Stimulated activated CD4-positive, alpha-beta T cell treated with anti-CD3 and anti-CD28 coated beads, Interleukin-4, amount 100 ng/mL, for 48 hours (primary cell): ENCODE results near the gene PRRX1.
A peak's percentile ranks its signal among the peaks of the same experiment; 100 is the strongest.

Experiments used
- DNase-seq, 2 donors: peaks; one replicate each; pipeline ENCODE4 v3.0.0-alpha.2; 2020; ENCODE audit warnings: low read depth in 2 of 2

The PRRX1 gene

GRCh38 chr1:170664828-170665612 lies 1.1 kb downstream of the PRRX1 start:
- no peak for DNase-seq

DNA sequence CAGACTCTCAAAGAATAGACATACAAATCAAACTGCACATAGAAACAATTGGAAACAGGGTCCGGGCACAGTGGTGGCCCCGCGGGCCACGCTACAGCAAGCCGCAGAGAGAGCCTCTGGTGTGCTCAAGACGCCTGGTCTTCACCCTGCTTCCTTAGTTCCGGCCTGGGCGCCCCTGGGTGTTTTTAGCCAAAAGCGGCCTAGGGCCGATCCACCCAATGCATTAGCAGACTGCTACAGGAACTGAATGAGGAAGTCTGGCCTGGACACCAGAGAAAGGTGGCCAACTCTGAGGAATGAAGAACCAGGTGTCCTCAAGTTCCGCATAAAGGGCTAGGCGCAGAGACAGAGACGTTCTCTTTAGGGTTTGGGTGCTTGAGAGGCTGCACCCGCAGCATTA lies 1.7 kb downstream of the PRRX1 start:
- no peak for DNase-seq

DNA sequence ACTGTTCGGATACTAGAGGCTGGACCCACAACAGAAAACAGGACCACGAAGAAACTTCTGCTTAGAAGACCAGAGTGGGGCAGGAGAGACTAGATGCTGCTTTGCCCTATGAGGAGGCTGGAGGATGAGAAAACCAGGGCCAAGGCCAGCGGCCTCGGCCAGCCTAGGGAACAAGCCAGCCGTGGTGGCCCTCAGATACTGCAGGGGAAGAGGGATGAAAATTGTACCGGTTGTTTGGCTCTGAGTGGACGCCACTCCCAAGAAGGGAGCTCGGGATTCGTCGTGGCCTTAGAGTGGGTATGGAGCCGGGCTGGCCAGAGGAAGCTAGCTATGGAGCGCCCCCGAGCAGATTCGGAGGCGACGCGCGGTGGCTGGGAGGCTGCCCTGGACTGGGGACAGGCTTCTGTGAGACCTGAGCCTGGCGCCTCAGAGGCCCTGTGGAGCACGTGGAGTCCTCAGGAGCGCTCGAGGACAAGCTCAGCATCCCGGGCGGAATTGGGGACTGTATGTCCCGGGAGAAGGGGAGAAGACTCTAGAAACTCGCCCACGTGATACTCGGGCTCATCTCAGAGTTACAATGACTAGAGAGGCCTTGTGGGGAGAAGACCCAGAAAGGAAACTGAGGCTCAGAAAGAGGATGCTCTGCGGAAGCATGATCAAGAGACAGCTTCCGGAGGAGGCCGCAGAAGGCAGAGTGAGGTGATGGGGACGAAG lies 2.8 kb downstream of the PRRX1 start:
- DNase-seq = no peak

- DNase-seq = no peak
Observed at GRCh38 chr1:170668209-170669106, 4.5 kb downstream of the PRRX1 start.

DNA sequence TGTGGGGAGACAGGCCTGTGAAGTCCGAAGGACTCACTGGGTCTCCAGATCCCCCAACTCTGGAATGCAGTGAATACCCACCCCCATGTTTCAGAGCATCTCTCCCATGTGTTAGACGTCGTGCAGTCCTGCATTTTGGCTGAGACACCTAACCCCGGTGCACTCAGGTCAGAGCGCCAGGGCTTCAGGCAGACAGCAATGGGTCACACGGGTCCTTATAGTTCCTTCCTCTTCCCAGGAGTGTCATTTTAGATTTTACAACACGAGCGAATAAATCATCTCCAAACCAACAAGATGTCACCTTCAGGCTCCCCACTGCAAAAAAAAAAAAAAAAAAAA lies 5.1 kb downstream of the PRRX1 start:
- DNase-seq = no peak

DNA sequence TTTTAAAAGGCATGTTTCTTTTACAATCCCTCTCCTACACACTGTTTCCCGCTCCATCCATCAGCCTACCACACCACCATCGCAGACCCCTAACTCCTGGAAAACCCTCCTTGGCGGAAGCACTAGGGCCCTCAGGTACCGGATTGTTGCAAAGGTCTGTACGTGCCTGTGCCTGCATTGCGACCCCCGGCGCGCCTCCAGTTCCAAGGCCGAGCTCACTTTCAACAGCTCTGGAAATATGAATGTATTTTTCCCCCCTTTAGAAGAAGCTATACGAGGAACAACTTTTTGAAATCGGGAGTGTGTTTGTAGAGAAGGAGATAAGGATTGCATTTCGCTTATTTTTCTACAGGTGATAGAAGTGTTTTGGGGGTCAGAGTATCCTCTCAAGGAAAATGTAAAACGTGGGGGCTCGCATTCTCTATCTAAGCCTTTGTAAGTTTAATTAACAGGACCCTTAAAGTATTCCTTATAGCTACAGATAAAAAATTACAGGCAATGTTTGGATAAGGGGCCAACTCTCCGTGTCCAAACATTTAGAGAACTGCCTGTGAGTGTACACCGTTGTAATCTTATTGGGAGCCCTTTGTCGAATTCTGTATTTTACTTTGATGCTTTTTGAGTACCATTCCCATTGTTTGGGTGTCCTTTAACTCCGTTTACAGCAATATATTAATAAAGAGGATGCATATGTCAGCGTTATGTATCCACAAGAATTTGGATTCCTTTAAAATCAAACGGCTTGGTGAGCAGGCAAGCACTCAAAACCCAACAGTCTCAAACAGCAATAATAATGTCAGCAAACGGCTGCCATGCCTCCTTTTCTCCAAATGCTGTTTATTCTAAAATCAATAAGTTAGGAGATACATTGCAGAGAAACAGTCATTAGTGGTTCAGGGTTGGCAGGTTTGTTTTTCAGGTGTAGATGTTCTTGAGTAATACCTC lies 5.9 kb downstream of the PRRX1 start:
- no peak for DNase-seq

DNA sequence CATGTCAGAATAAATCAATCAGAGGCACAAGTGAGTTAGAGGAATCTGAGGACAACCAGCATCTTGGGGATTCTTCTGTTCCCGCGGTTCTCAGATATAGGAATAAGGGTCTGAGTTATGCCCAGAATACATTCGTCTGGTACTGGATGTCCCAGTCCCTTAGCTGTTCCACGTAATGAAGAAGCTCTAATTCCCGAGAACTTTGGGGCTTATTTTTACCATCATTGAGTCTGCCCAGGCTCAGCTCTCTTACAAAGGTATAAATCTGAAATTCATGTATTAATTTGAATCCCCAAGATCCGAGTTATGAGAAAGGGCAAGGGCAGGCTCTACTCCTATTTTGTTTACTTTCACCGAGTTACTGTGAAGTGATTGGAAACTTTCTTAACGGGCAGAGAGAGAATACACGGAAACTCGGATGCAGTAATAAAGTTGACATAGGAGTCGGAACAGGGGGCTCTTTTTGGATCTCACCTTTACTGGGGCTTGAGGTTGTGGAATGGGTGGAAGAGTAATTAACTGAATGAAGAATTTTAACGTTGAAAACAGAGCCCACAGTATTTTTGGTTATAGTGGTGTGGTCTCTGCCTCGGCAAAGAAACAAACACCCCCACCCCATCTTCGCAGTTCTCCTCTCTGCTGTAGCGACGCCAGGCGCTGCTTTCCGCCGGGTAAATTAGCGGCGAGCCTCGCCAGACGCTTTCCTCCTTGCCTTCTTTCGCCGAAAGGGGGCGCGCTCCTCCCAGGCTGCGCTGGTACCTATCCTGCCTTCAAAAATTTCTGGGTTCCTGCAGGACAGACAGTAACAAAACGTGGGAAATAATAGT lies 7.1 kb downstream of the PRRX1 start:
- DNase-seq = peak; percentile 24 to 54

- no peak for DNase-seq
Observed at GRCh38 chr1:170671629-170671963, 7.7 kb downstream of the PRRX1 start.

DNA sequence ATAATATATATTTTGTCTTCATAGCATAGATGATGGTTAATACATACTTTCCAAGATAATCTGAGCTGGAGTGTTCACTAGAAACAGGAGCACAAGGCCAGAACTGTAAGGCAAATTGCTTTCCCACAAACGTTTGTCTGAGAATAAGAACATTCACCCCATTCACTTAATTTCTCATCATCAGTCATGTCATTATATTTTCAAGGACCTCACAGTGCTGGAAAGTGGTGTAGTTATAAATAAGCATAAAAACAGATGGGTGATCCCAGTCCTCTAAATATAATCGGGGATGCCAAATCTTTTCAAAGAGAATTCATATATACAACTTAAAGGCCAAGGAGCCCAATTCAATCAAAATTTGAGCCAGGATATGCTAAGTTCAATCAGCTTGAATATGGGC lies 8.4 kb downstream of the PRRX1 start:
- DNase-seq = no peak

DNA sequence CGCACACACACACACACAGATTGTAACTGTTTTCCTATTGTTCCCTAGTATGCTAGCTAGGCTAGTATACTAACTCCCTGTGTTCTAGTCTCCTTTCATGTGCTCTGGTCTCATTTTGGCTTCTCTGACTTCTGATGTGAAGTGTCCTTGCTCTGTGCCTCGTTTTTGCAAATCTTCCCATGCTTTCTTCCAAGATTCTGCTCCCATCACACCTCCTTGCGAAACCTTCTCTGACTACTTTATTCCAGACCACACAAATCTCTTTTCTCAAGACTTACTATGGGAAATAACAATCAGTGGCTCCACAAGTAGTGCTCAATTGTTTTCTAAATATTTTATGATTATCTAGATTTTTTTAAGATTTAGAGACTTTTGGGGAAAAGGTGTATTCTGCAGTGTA lies 10.3 kb downstream of the PRRX1 start:
- DNase-seq = no peak

DNA sequence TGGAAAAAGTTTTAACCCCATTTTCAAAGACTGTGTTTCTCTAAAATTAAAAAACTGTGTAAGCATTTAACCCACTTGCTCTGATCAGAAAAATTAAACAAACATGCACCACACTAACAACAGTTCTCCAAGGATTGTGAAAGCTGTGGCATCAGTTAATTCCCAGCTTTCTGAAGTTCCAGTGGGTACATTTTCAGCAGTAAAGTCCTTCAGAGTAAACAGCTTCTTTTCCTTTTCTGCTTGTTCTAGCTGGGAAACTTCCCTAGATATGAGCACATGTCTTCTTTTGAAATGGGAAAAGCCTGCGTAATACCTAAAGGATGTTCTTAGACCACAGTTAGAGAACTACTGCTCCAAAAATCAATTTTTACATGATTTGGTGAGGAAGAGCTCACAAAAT lies 11.1 kb downstream of the PRRX1 start:
- no peak for DNase-seq

- no peak for DNase-seq
Observed at GRCh38 chr1:170675865-170676264, 11.9 kb downstream of the PRRX1 start.

- no peak for DNase-seq
Observed at GRCh38 chr1:170676628-170677027, 12.7 kb downstream of the PRRX1 start.

GRCh38 chr1:170678027-170678600 lies 14.2 kb downstream of the PRRX1 start:
- DNase-seq = no peak

- no peak for DNase-seq
Observed at GRCh38 chr1:170680428-170680827, 16.5 kb downstream of the PRRX1 start.

- DNase-seq = no peak
Observed at GRCh38 chr1:170682169-170682568, 18.2 kb downstream of the PRRX1 start.

DNA sequence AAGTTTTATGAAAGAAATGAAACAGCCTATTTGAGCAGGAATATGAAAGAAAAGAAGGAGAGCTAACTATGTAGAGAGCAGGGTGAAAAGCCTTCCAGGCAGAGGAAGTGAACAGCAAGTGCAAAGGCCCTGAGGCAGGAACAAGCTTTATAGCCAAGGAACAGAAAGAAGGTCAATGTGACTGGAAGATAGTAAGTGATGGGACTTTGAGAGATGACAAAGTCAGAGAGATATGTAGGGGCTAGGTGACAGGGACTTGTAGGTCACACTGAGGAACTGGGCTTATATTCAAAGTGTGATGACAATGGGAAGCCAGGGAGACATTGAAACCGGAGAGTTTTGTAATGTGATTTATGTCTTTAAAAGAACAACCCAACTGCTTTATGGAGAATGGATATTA lies 18.9 kb downstream of the PRRX1 start:
- no peak for DNase-seq

GRCh38 chr1:170685166-170685565 lies 21.2 kb downstream of the PRRX1 start:
- no peak for DNase-seq

DNA sequence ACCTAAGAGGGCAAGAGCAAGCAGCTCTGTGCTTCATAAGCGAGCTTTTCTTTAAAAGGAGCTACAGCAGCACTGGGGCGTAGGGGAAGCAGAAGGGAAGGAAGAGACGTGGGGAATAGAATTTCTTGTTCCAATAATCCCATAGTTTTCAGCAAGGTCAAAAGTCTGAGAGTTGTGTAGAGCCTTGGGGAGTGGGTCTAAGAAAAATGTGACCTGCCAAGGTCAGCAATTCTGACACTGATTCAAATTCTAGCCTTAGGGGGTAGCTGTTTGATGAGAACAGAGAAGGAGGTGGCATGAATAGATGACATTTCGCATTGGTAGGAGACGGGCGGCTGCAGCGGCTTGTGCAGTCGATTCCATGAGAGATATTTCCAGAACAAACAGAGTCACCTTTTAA lies 22.4 kb downstream of the PRRX1 start:
- no peak for DNase-seq

- no peak for DNase-seq
Observed at GRCh38 chr1:170687621-170688020, 23.7 kb downstream of the PRRX1 start.
